CD14-positive monocyte (primary cell): ENCODE measurements around the gene WNT10A. TPM values are rescaled to one million over a fixed set of nuclear protein-coding genes. Genes with fewer than 3 reads are reported as not detected.

Experiments
- DNase-seq, 3 donors: peaks; one replicate each; pipeline ENCODE4 v3.0.0-alpha.2; 2011 to 2022
- H2AFZ ChIP-seq: 2 replicates; pipeline ENCODE4 v1.6.0; 2012; ENCODE audit warnings: mild to moderate bottlenecking, low read depth, low read length, inconsistent platforms; ENCODE audit not compliant: insufficient read depth, poor library complexity, severe bottlenecking
- H3K27ac ChIP-seq, 2 donors: 1 replicate in 1 of 2; 2 replicates in 1 of 2; pipeline ENCODE4 v1.5.1; 2012 to 2013; ENCODE audit warnings: low read length in 2 of 2, control low read depth in 1 of 2, inconsistent platforms in 1 of 2, low read depth in 1 of 2, mild to moderate bottlenecking in 1 of 2
- H3K27me3 ChIP-seq, 2 donors: one replicate each; pipeline versions ENCODE4 v1.6.0 to v1.6.1; 2011 to 2013; ENCODE audit warnings: low read length in 2 of 2; ENCODE audit not compliant: control insufficient read depth in 2 of 2, insufficient read depth in 2 of 2
- H3K36me3 ChIP-seq, 2 donors: replicated peaks in 1 of 2; 1 replicate in 1 of 2; 2 replicates in 1 of 2; pipeline versions ENCODE4 v1.5.1 to v1.6.1; 2012 to 2013; ENCODE audit warnings: low read length in 2 of 2, control low read depth in 1 of 2, inconsistent platforms in 1 of 2, mild to moderate bottlenecking in 1 of 2; ENCODE audit not compliant: insufficient read depth in 2 of 2, control insufficient read depth in 1 of 2
- H3K4me1 ChIP-seq, 2 donors: 1 replicate in 1 of 2; 2 replicates in 1 of 2; pipeline versions ENCODE4 v1.5.1 to v1.6.1; 2012 to 2013; ENCODE audit warnings: low read length in 2 of 2, control low read depth in 1 of 2, inconsistent platforms in 1 of 2, mild to moderate bottlenecking in 1 of 2, moderate library complexity in 1 of 2; ENCODE audit not compliant: insufficient read depth in 2 of 2, control insufficient read depth in 1 of 2
- H3K4me2 ChIP-seq: replicated peaks from 2 replicates; pipeline ENCODE3; 2012; ENCODE audit warnings: low read length, moderate library complexity, mild to moderate bottlenecking; ENCODE audit not compliant: poor library complexity, severe bottlenecking; ENCODE audit errors: extremely low read depth
- H3K4me3 ChIP-seq, 3 experiments: fragments of 200-600 bp in 1 of 3; sonication (generic) in 1 of 3; replicated peaks in 1 of 3; 1 replicate in 2 of 3; 2 replicates in 1 of 3; pipeline ENCODE4 v1.5.1; 2011 to 2013; ENCODE audit warnings: low read length in 3 of 3, mild to moderate bottlenecking in 3 of 3, control low read depth in 2 of 3, low read depth in 2 of 3, inconsistent platforms in 1 of 3, moderate library complexity in 1 of 3
- H3K79me2 ChIP-seq: 2 replicates; pipeline ENCODE4 v1.6.0; 2012; ENCODE audit warnings: mild to moderate bottlenecking, control low read depth, inconsistent platforms, low read length, moderate library complexity; ENCODE audit not compliant: insufficient read depth
- H3K9ac ChIP-seq: 2 replicates; pipeline ENCODE4 v1.6.0; 2017; ENCODE audit warnings: low read length, mild to moderate bottlenecking; ENCODE audit not compliant: insufficient read depth, poor library complexity, severe bottlenecking
- H3K9me3 ChIP-seq, 2 donors: replicated peaks in 1 of 2; 1 replicate in 1 of 2; 2 replicates in 1 of 2; pipeline versions ENCODE4 v1.5.1 to v1.6.1; 2012 to 2013; ENCODE audit warnings: low read length in 2 of 2, control low read depth in 1 of 2; ENCODE audit not compliant: control insufficient read depth in 1 of 2, insufficient read depth in 1 of 2
- H4K20me1 ChIP-seq: 2 replicates; pipeline ENCODE4 v1.6.0; 2012; ENCODE audit warnings: mild to moderate bottlenecking, low read length, control low read depth, moderate library complexity; ENCODE audit not compliant: insufficient read depth
- H3K27ac Mint-ChIP-seq, 7 donors: one replicate each; pipeline ENCODE4 v1.8.0; 2020; ENCODE audit warnings: mild to moderate bottlenecking in 7 of 7, mixed read lengths in 7 of 7, moderate library complexity in 6 of 7, inconsistent platforms in 2 of 7
- H3K27me3 Mint-ChIP-seq, 3 donors: one replicate each; pipeline ENCODE4 v1.8.0; 2021 to 2022; ENCODE audit warnings: low read depth in 3 of 3, mild to moderate bottlenecking in 3 of 3, mixed read lengths in 3 of 3, moderate library complexity in 3 of 3, inconsistent platforms in 1 of 3
- H3K36me3 Mint-ChIP-seq, 2 donors: one replicate each; pipeline ENCODE4 v1.8.0; 2020; ENCODE audit warnings: mixed read lengths in 2 of 2, inconsistent platforms in 1 of 2, mild to moderate bottlenecking in 1 of 2
- H3K4me1 Mint-ChIP-seq: one replicate; pipeline ENCODE4 v1.8.0; 2020; ENCODE audit warnings: mild to moderate bottlenecking, mixed read lengths
- H3K4me3 Mint-ChIP-seq, 2 donors: one replicate each; pipeline ENCODE4 v1.8.0; 2020; ENCODE audit warnings: mild to moderate bottlenecking in 2 of 2, mixed read lengths in 2 of 2, moderate library complexity in 1 of 2
- H3K9me3 Mint-ChIP-seq, 7 donors: one replicate each; pipeline ENCODE4 v1.8.0; 2020 to 2022; ENCODE audit warnings: mixed read lengths in 7 of 7, mild to moderate bottlenecking in 6 of 7, moderate library complexity in 6 of 7, inconsistent platforms in 2 of 7
- CTCF ChIP-seq: fragments of 200-600 bp; IDR thresholded peaks from one replicate; pipeline ENCODE4 v1.8.0; 2022; ENCODE audit warnings: antibody characterized with exemption, mild to moderate bottlenecking
- WGBS: methylation state at CpG from one replicate; pipeline ENCODE4 v1.1.5; 2013; ENCODE audit warnings: missing lambda C conversion rate; ENCODE audit not compliant: insufficient coverage; 5-methylcytosine and 5-hydroxymethylcytosine counted together
- intact Hi-C, 2 donors: fragments of 100-400 bp; cut with micrococcal nuclease; formaldehyde crosslinking; loops; one replicate each; pipeline versions ENCODE4 v1.15.0 to v1.15.1; 2023
- polyA plus RNA-seq, 3 donors: library from polyadenylated mRNA; depleted of rRNA in 1 of 3; unstranded in 2 of 3; stranded (reverse) in 1 of 3; fragments of 300-500 nt in 2 of 3; fragments of >200 nt in 1 of 3; fragmentation: Illumina TruSeq in 2 of 3; gene quantifications; 1 replicate in 2 of 3; 2 replicates in 1 of 3; pipeline ENCODE4 v1.2.3, GENCODE V29; 2012 to 2021

WNT10A gene
- polyA plus RNA-seq, 3 donors = 0.04 TPM; not detected in 2

GRCh38 chr2:218896501-218897393 lies 16.1 kb downstream of the WNT10A start:
- Histone ChIP-seq H3K9ac (no peak overlapping the region), H3K4me1 (peaks cover 9 to 34% of the 10 kb centered on the region in 2 donors), H3K27ac (no peak overlapping the region), H3K36me3 (no peaks in the 10 kb centered on the region), H3K4me2 (no peak overlapping the region), H3K79me2 (no peaks in the 10 kb centered on the region), H2AFZ (no peak overlapping the region), H3K9me3 (peaks cover 0 to 44% of the 10 kb centered on the region in 2 donors), H4K20me1 (no peaks in the 10 kb centered on the region), H3K4me3 (no peak overlapping the region), H3K27me3 (peaks cover 77 to 94% of the 10 kb centered on the region in 2 donors)
- no peak overlapping the region for H3K27ac Mint-ChIP-seq
- H3K36me3 Mint-ChIP-seq = peaks cover 4 to 9% of the 10 kb centered on the region in 2 donors
- peak in 2 of 3 donors; percentile 23 to 69 for DNase-seq
- intact Hi-C loops = loop anchor here in 1 of 2 donors (2.0 kb wide), 1 partner anchor 20 kb away; no protein-coding TSS in a partner anchor
- no peak for TF ChIP-seq CTCF
- peak overlapping the region in 1 of 2 donors; percentile 30 for H3K4me3 Mint-ChIP-seq
- peaks cover 0 to 13% (median 4%) of the 10 kb centered on the region in 7 donors for H3K9me3 Mint-ChIP-seq
- H3K27me3 Mint-ChIP-seq = peaks cover 89 to 93% (median 91%) of the 10 kb centered on the region in 3 donors
- H3K4me1 Mint-ChIP-seq = peaks cover 26% of the 10 kb centered on the region
- WGBS = under 1% methylated on average over 32 of the region's 40 CpGs

- Mint-ChIP-seq H3K4me3 (peak overlapping the region in 1 of 2 donors; percentile 65), H3K36me3 (peaks cover 4 to 9% of the 10 kb centered on the region in 2 donors), H3K9me3 (peaks cover 0 to 13% (median 5%) of the 10 kb centered on the region in 7 donors), H3K27ac (no peak overlapping the region), H3K4me1 (peaks cover 28% of the 10 kb centered on the region), H3K27me3 (peaks cover 87 to 93% (median 90%) of the 10 kb centered on the region in 3 donors)
- no peak overlapping the region for H3K4me2 ChIP-seq
- no peaks in the 10 kb centered on the region for H4K20me1 ChIP-seq
- intact Hi-C loops = loop anchor here (1.0 to 2.0 kb wide), 3 partner anchors 20 to 45 kb away; no protein-coding TSS in a partner anchor
- DNase-seq = no peak
- H3K4me1 ChIP-seq = peaks cover 6 to 28% of the 10 kb centered on the region in 2 donors
- H3K27me3 ChIP-seq = peaks cover 79 to 92% of the 10 kb centered on the region in 2 donors
- no peak for TF ChIP-seq CTCF
- WGBS = 1% methylated on average over 28 of the region's 34 CpGs
- no peak overlapping the region for H3K4me3 ChIP-seq
- peaks cover 0 to 41% of the 10 kb centered on the region in 2 donors for H3K9me3 ChIP-seq
- H3K27ac ChIP-seq = no peak overlapping the region
- H3K9ac ChIP-seq = no peak overlapping the region
- H3K36me3 ChIP-seq = no peaks in the 10 kb centered on the region
- H3K79me2 ChIP-seq = no peaks in the 10 kb centered on the region
- H2AFZ ChIP-seq = no peak overlapping the region
Measured at GRCh38 chr2:218897394-218898108, 16.9 kb downstream of the WNT10A start.
